Measurements from ENCODE around the gene TYW3.
A peak's percentile ranks its signal among the peaks of the same experiment; 100 is the strongest.

Gene TYW3

GRCh38 chr1:74766579-74766978, 33.6 kb downstream of the TYW3 start:
- CTCF ChIA-PET: interaction anchor here (0.8 to 4.6 kb wide), 6 partner anchors 10 to 466 kb away, joined by 3 to 40 read pairs (median 6); no protein-coding TSS in a partner anchor

GRCh38 chr1:74767490-74767889, 34.5 kb downstream of the TYW3 start:
- ChIA-PET POLR2A (no interaction called here), CTCF (interaction anchor here (1.0 to 4.6 kb wide), 3 partner anchors 9 to 435 kb away, joined by 3 to 40 read pairs (median 7); no protein-coding TSS in a partner anchor)
- TF ChIP-seq, protein P1, sequence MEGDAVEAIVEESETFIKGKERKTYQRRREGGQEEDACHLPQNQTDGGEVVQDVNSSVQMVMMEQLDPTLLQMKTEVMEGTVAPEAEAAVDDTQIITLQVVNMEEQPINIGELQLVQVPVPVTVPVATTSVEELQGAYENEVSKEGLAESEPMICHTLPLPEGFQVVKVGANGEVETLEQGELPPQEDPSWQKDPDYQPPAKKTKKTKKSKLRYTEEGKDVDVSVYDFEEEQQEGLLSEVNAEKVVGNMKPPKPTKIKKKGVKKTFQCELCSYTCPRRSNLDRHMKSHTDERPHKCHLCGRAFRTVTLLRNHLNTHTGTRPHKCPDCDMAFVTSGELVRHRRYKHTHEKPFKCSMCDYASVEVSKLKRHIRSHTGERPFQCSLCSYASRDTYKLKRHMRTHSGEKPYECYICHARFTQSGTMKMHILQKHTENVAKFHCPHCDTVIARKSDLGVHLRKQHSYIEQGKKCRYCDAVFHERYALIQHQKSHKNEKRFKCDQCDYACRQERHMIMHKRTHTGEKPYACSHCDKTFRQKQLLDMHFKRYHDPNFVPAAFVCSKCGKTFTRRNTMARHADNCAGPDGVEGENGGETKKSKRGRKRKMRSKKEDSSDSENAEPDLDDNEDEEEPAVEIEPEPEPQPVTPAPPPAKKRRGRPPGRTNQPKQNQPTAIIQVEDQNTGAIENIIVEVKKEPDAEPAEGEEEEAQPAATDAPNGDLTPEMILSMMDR (IDR thresholded peaks at IDR 0.05; ENCODE audit: control extremely low read depth, extremely low read depth, low read depth, missing control alignments): peak; percentile 42
- no peak for DNase-seq (ENCODE audit: extremely low spot score)

More at GRCh38 chr1:74766579-74766978, 33.6 kb downstream of the TYW3 start:
- POLR2A ChIA-PET: no interaction called here
- no peak for DNase-seq (ENCODE audit: extremely low spot score)
- TF ChIP-seq, protein P1 (IDR thresholded peaks at IDR 0.05; ENCODE audit: control extremely low read depth, extremely low read depth, low read depth, missing control alignments): no peak

- peak; percentile 7 for DNase-seq (ENCODE audit: extremely low spot score)
- POLR2A ChIA-PET: no interaction called here
Measured at GRCh38 chr1:74771913-74772515, 39.1 kb downstream of the TYW3 start.

DNA sequence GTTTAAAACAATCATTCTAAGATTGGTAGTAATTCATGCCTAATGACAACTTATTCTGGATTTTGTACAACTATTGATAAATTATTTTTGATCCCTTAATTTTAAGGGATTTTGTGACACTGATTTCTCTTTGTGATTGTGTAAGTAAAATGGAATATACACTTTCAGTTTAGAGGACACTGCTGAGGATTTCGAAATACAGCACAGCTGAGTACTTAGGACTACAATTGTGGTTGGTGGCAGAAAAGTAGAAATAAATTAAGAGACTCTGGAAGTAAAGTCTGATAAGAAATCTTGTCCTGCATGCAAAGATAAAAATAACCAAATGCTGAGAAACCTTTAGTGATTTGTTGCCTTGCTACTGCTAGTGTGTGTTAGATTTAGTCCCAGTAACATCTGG, 40.0 kb downstream of the TYW3 start:
- CTCF ChIA-PET: interaction anchor here (1.5 to 7.0 kb wide), 5 partner anchors 9 to 434 kb away, joined by 4 to 104 read pairs (median 16); no protein-coding TSS in a partner anchor
- TF ChIP-seq, protein P1 (IDR thresholded peaks at IDR 0.05; ENCODE audit: control extremely low read depth, extremely low read depth, low read depth, missing control alignments): no peak
- POLR2A ChIA-PET: no interaction called here
- no peak for DNase-seq (ENCODE audit: extremely low spot score)

More at GRCh38 chr1:74771913-74772515, 39.1 kb downstream of the TYW3 start:
- CTCF ChIA-PET: interaction anchor here (0.6 to 7.0 kb wide), 17 partner anchors 8 to 516 kb away, joined by 3 to 104 read pairs (median 4); no protein-coding TSS in a partner anchor
- TF ChIP-seq, protein P1 (IDR thresholded peaks at IDR 0.05; ENCODE audit: control extremely low read depth, extremely low read depth, low read depth, missing control alignments): peak; percentile 59

DNA sequence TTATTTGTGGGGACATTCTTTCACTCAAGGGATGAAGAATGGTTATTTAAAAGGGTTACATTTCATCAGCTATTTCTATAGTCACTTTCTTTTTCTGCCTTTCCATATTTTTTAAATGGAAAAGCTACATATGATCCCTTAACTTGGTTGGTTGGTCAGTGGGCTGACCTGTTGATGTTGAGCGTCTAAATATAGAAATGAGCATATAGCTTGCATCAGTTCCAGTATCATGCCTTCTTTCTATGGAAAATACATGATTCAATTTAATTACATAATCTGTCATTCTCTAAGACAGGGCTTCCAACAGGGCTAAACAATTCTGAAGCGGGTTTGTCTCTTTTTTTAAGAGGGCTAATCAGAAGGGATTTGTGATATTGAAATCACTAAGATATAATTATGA, 40.6 kb downstream of the TYW3 start:
- no peak for DNase-seq (ENCODE audit: extremely low spot score)
- CTCF ChIA-PET: interaction anchor here (2.0 to 7.0 kb wide), 4 partner anchors 10 to 434 kb away, joined by 5 to 104 read pairs (median 17); no protein-coding TSS in a partner anchor
- POLR2A ChIA-PET: no interaction called here
- TF ChIP-seq, protein P1 (IDR thresholded peaks at IDR 0.05; ENCODE audit: control extremely low read depth, extremely low read depth, low read depth, missing control alignments): no peak

DNA sequence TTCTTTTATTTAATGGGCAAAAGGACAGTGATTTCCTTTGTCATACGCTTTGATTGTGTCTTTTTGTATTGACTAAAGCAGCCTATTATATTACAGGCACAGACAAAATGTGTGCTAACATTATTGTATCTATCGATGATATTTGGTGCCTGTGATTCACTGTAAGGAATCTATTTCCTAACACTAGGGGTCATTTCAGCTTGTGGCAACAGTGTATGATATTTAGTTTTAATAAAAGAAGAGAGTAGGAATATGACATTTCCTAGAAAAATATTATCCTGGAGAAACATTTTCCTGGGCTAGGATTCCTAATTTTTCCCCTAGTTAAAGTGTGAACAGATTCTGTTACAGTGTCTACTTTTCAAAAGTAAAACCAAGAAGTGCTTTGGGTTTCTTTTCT, 42.8 kb downstream of the TYW3 start:
- no peak for DNase-seq (ENCODE audit: extremely low spot score)
- ChIA-PET POLR2A (no interaction called here), CTCF (interaction anchor here (0.9 to 7.0 kb wide), 5 partner anchors 8 to 426 kb away, joined by 3 to 104 read pairs (median 5); no protein-coding TSS in a partner anchor)
- TF ChIP-seq, protein P1 (IDR thresholded peaks at IDR 0.05; ENCODE audit: control extremely low read depth, extremely low read depth, low read depth, missing control alignments): no peak

All from GM10248 (cell line).